PFSK-1 (cell line): ENCODE data around the gene ATF6.

Experiments used
- FOXP2 ChIP-seq: optimal IDR thresholded peaks from 2 replicates; pipeline ENCODE3; 2011; ENCODE audit warnings: borderline replicate concordance, control low read depth, inconsistent platforms; ENCODE audit not compliant: insufficient read depth; ENCODE audit errors: extremely low read length, extremely low read depth
- POLR2AphosphoS5 ChIP-seq: IDR thresholded peaks from 2 replicates; pipeline ENCODE4 v1.6.1; 2012; ENCODE audit warnings: low read depth, mild to moderate bottlenecking, control low read depth, low read length, moderate library complexity
- REST ChIP-seq, 2 experiments: IDR thresholded peaks; 2 replicates each; pipeline versions ENCODE4 v1.6.1 to v1.8.0; 2011 to 2012; ENCODE audit warnings: low read depth in 2 of 2, low read length in 2 of 2, control low read depth in 1 of 2, inconsistent platforms in 1 of 2, mild to moderate bottlenecking in 1 of 2, moderate library complexity in 1 of 2; ENCODE audit not compliant: insufficient read depth in 1 of 2
- SIN3A ChIP-seq: IDR thresholded peaks from 2 replicates; pipeline ENCODE4 v1.6.1; 2012; ENCODE audit warnings: mild to moderate bottlenecking, low read length, moderate library complexity, borderline replicate concordance; ENCODE audit not compliant: insufficient read depth
- TAF1 ChIP-seq: IDR thresholded peaks from 2 replicates; pipeline ENCODE4 v1.6.1; 2012; ENCODE audit warnings: low read length, control low read depth, borderline replicate concordance; ENCODE audit not compliant: insufficient read depth

The ATF6 gene

GRCh38 chr1:161720956-161721737, 45.0 kb upstream of the ATF6 start, which contains the start of gene FCRLB:
TSS of gene FCRLB (plus strand) at chr1:161721544. CDS start at chr1:161722673, 1,129 bp downstream.
- TF ChIP-seq FOXP2 (no peak), POLR2AphosphoS5 (no peak), TAF1 (no peak), REST (IDR thresholded peaks at IDR 0.05; ENCODE audit: insufficient read depth in 1 of 2, low read depth in 2 of 2, low read length in 2 of 2) (no peak), SIN3A (no peak)

GRCh38 chr1:161721738-161722343, 44.3 kb upstream of the ATF6 start:
- TF ChIP-seq TAF1 (no peak), FOXP2 (no peak), REST (IDR thresholded peaks at IDR 0.05; ENCODE audit: insufficient read depth in 1 of 2, low read depth in 2 of 2, low read length in 2 of 2) (no peak), SIN3A (no peak), POLR2AphosphoS5 (no peak)

- TF ChIP-seq SIN3A (no peak), REST (IDR thresholded peaks at IDR 0.05; ENCODE audit: insufficient read depth in 1 of 2, low read depth in 2 of 2, low read length in 2 of 2) (no peak), TAF1 (no peak)
These were observed 43.7 kb upstream of the ATF6 start for GRCh38 chr1:161722406-161722805.

GRCh38 chr1:161723459-161724141, 42.5 kb upstream of the ATF6 start:
- TF ChIP-seq POLR2AphosphoS5, result no peak
- no peak for TF ChIP-seq TAF1
- TF ChIP-seq SIN3A, result no peak
- TF ChIP-seq FOXP2, result no peak
- TF ChIP-seq REST (IDR thresholded peaks at IDR 0.05; ENCODE audit: insufficient read depth in 1 of 2, low read depth in 2 of 2, low read length in 2 of 2), result peak; percentile 43 to 82; a peak in 2 of 4 replicates
